HL-60 (cell line): ENCODE measurements around the gene KBTBD8.
A peak's percentile ranks its signal among the peaks of the same experiment; 100 is the strongest.

Experiments
- DNase-seq, 2 experiments: peaks; one replicate each; pipeline ENCODE4 v3.0.0-alpha.2; 2010 to 2020; ENCODE audit warnings: low read depth in 1 of 2, low spot score in 1 of 2
- H3K27ac ChIP-seq: fragments of 250-450 bp; sonication (Bioruptor Pico); replicated peaks from 2 replicates; pipeline ENCODE4 v1.5.1; 2020; ENCODE audit warnings: mild to moderate bottlenecking, moderate library complexity
- H3K27me3 ChIP-seq: fragments of 250-450 bp; sonication (Bioruptor Pico); 2 replicates; pipeline ENCODE4 v1.5.1; 2021; ENCODE audit warnings: mild to moderate bottlenecking, moderate library complexity; ENCODE audit not compliant: insufficient read depth, poor library complexity, severe bottlenecking
- H3K4me3 ChIP-seq: replicated peaks from 2 replicates; pipeline ENCODE4 v1.5.1; 2011; ENCODE audit warnings: mild to moderate bottlenecking, control low read depth, low read length; ENCODE audit not compliant: insufficient read depth
- GABPA ChIP-seq: IDR thresholded peaks from 2 replicates; pipeline ENCODE4 v1.6.1; 2012; ENCODE audit warnings: low read depth
- POLR2AphosphoS5 ChIP-seq: IDR thresholded peaks from 2 replicates; pipeline ENCODE4 v1.6.1; 2012; ENCODE audit warnings: low read depth
- REST ChIP-seq: IDR thresholded peaks from 2 replicates; pipeline ENCODE4 v1.6.1; 2012; ENCODE audit warnings: low read depth; ENCODE audit not compliant: insufficient replicate concordance
- SPI1 ChIP-seq: IDR thresholded peaks from 2 replicates; pipeline ENCODE4 v1.6.1; 2012; ENCODE audit warnings: low read depth, mild to moderate bottlenecking, borderline replicate concordance
- TF ChIP-seq, protein P1 (sequence below): IDR thresholded peaks from one replicate; pipeline ENCODE4 v1.5.1; 2011; ENCODE audit warnings: low read length, control low read depth, inconsistent platforms; ENCODE audit not compliant: insufficient read depth

The KBTBD8 gene

GRCh38 chr3:66989860-66990696 is 8.0 kb upstream of the KBTBD8 start:
- no peak for DNase-seq
- Histone ChIP-seq H3K27ac (no peak overlapping the region), H3K4me3 (no peak overlapping the region), H3K27me3 (no peaks in the 10 kb centered on the region)
- TF ChIP-seq, protein P1, sequence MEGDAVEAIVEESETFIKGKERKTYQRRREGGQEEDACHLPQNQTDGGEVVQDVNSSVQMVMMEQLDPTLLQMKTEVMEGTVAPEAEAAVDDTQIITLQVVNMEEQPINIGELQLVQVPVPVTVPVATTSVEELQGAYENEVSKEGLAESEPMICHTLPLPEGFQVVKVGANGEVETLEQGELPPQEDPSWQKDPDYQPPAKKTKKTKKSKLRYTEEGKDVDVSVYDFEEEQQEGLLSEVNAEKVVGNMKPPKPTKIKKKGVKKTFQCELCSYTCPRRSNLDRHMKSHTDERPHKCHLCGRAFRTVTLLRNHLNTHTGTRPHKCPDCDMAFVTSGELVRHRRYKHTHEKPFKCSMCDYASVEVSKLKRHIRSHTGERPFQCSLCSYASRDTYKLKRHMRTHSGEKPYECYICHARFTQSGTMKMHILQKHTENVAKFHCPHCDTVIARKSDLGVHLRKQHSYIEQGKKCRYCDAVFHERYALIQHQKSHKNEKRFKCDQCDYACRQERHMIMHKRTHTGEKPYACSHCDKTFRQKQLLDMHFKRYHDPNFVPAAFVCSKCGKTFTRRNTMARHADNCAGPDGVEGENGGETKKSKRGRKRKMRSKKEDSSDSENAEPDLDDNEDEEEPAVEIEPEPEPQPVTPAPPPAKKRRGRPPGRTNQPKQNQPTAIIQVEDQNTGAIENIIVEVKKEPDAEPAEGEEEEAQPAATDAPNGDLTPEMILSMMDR = no peak
- TF ChIP-seq POLR2AphosphoS5 (no peak), REST (no peak), SPI1 (no peak), GABPA (no peak)

DNA sequence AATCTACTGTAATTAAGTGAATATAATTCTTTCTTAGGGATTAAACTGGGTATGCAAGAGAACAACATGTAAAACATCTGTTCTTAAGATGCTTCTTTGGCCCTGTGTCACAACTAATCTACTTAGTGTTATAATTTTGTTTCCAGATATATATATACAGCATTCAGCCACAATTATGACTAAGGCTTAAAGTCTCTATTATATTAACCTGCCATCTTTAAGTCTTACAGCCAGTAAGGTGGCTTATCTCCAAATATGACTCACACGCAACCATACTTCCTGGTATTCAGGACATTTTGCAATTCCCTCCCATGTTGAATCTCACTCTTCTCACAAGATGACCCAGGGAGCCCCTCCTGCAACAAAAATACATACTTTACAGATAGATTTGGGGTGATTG is 6.6 kb upstream of the KBTBD8 start:
- Histone ChIP-seq H3K27ac (no peak overlapping the region), H3K27me3 (no peaks in the 10 kb centered on the region), H3K4me3 (no peak overlapping the region)
- DNase-seq = peak; percentile 39 to 52
- TF ChIP-seq, protein P1 = no peak
- no peak for TF ChIP-seq POLR2AphosphoS5
- no peak for TF ChIP-seq SPI1
- no peak for TF ChIP-seq GABPA
- TF ChIP-seq REST = no peak

GRCh38 chr3:66993082-66993481 is 5.0 kb upstream of the KBTBD8 start:
- no peaks in the 10 kb centered on the region for H3K27me3 ChIP-seq
- no peak for DNase-seq
- H3K4me3 ChIP-seq = no peak overlapping the region
- no peak for TF ChIP-seq POLR2AphosphoS5
- TF ChIP-seq GABPA = no peak
- H3K27ac ChIP-seq = no peak overlapping the region

GRCh38 chr3:66994588-66994987 is 3.5 kb upstream of the KBTBD8 start:
- TF ChIP-seq, protein P1 = no peak
- no peak for TF ChIP-seq GABPA
- no peak for TF ChIP-seq SPI1
- no peak for TF ChIP-seq REST
- no peak for TF ChIP-seq POLR2AphosphoS5
- Histone ChIP-seq H3K27me3 (no peaks in the 10 kb centered on the region), H3K4me3 (no peak overlapping the region), H3K27ac (no peak overlapping the region)
- no peak for DNase-seq
